H1 (cell line): ENCODE data around the gene KLHL5.

ENCODE experiments used
- CBX5 ChIP-seq: fragments of 300-800, 300-1000 bp; sonication (generic); IDR thresholded peaks from 2 replicates; pipeline ENCODE4 v1.7.1; 2016; ENCODE audit warnings: antibody characterized with exemption, low read length, low read depth
- EZH2 ChIP-seq: fragments of 200-600 bp; sonication (generic); IDR thresholded peaks from 2 replicates; pipeline ENCODE4 v1.7.1; 2012; ENCODE audit warnings: low read depth, mild to moderate bottlenecking, moderate library complexity, low read length, inconsistent platforms; ENCODE audit not compliant: severe bottlenecking
- GABPA ChIP-seq: IDR thresholded peaks from 2 replicates; pipeline ENCODE4 v1.6.1; 2011; ENCODE audit warnings: mild to moderate bottlenecking, low read length, moderate library complexity, borderline replicate concordance; ENCODE audit not compliant: insufficient read depth
- KDM1A ChIP-seq: fragments of 200-600, 300-600 bp; sonication (generic); IDR thresholded peaks from 2 replicates; pipeline ENCODE4 v1.7.1; 2016; ENCODE audit warnings: mild to moderate bottlenecking, low read length, borderline replicate concordance
- NRF1 ChIP-seq: IDR thresholded peaks from 2 replicates; pipeline ENCODE4 v1.6.1; 2011; ENCODE audit warnings: mild to moderate bottlenecking, low read depth, low read length, improper control_type of control experiment
- POLR2A ChIP-seq, 2 experiments: IDR thresholded peaks; 1 replicate in 1 of 2; 2 replicates in 1 of 2; pipeline ENCODE4 v1.6.1; 2011; ENCODE audit warnings: low read depth in 2 of 2, low read length in 2 of 2, mild to moderate bottlenecking in 2 of 2; ENCODE audit errors: control extremely low read depth in 1 of 2
- RFX5 ChIP-seq: IDR thresholded peaks from 2 replicates; pipeline ENCODE4 v1.6.1; 2011; ENCODE audit warnings: low read depth, low read length, improper control_type of control experiment, borderline replicate concordance
- SIN3A ChIP-seq, 2 experiments: IDR thresholded peaks in 1 of 2; conservative IDR thresholded peaks in 1 of 2; 2 replicates each; pipeline ENCODE4 v1.6.1; 2011 to 2012; ENCODE audit warnings: low read length in 2 of 2, improper control_type of control experiment in 1 of 2, low read depth in 1 of 2, mild to moderate bottlenecking in 1 of 2
- SP2 ChIP-seq: IDR thresholded peaks from 2 replicates; pipeline ENCODE4 v1.6.1; 2012; ENCODE audit warnings: mild to moderate bottlenecking, low read length, inconsistent platforms
- TCF12 ChIP-seq: IDR thresholded peaks from 2 replicates; pipeline ENCODE4 v1.6.1; 2011; ENCODE audit warnings: low read depth, mild to moderate bottlenecking, low read length
- ZNF274 ChIP-seq: IDR thresholded peaks from 2 replicates; pipeline ENCODE4 v1.7.0; 2012; ENCODE audit warnings: low read length, borderline replicate concordance; ENCODE audit errors: extremely low read depth
- TF ChIP-seq, protein P1 (sequence below), 3 experiments: IDR thresholded peaks; 1 replicate in 2 of 3; 2 replicates in 1 of 3; pipeline versions ENCODE4 v1.5.1 to v1.6.1; 2011; ENCODE audit warnings: low read length in 3 of 3, mild to moderate bottlenecking in 3 of 3, inconsistent platforms in 2 of 3, low read depth in 1 of 3, moderate library complexity in 1 of 3; ENCODE audit not compliant: insufficient read depth in 1 of 3; ENCODE audit errors: control extremely low read depth in 1 of 3

- TF ChIP-seq POLR2A (IDR thresholded peaks at IDR 0.05; ENCODE audit: control extremely low read depth in 1 of 2, low read depth in 2 of 2, low read length in 2 of 2), result no peak
- TF ChIP-seq EZH2, result no peak
- no peak for TF ChIP-seq SIN3A (conservative IDR thresholded peaks at IDR 0.05 in 1 of 2, IDR thresholded peaks at IDR 0.05 in 1 of 2; ENCODE audit: low read depth in 1 of 2, low read length in 2 of 2)
- TF ChIP-seq, protein P1, sequence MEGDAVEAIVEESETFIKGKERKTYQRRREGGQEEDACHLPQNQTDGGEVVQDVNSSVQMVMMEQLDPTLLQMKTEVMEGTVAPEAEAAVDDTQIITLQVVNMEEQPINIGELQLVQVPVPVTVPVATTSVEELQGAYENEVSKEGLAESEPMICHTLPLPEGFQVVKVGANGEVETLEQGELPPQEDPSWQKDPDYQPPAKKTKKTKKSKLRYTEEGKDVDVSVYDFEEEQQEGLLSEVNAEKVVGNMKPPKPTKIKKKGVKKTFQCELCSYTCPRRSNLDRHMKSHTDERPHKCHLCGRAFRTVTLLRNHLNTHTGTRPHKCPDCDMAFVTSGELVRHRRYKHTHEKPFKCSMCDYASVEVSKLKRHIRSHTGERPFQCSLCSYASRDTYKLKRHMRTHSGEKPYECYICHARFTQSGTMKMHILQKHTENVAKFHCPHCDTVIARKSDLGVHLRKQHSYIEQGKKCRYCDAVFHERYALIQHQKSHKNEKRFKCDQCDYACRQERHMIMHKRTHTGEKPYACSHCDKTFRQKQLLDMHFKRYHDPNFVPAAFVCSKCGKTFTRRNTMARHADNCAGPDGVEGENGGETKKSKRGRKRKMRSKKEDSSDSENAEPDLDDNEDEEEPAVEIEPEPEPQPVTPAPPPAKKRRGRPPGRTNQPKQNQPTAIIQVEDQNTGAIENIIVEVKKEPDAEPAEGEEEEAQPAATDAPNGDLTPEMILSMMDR (IDR thresholded peaks at IDR 0.05; ENCODE audit: control extremely low read depth in 1 of 3, insufficient read depth in 1 of 3, low read depth in 1 of 3, low read length in 3 of 3), result no peak
- TF ChIP-seq RFX5, result no peak
- no peak for TF ChIP-seq CBX5
- TF ChIP-seq GABPA, result no peak
- no peak for TF ChIP-seq TCF12
- no peak for TF ChIP-seq SP2
- TF ChIP-seq KDM1A, result no peak
- TF ChIP-seq NRF1, result no peak
- TF ChIP-seq ZNF274, result no peak
Observed at GRCh38 chr4:39166669-39167068, 104.6 kb downstream of the KLHL5 start.
